Testis (tissue), 2 donors: ENCODE data around the gene DIAPH1.

ENCODE experiments used
- CTCF ChIP-seq, 3 experiments: fragments of 450-650 bp in 2 of 3; fragments of 200-600 bp in 1 of 3; sonication (generic) in 1 of 3; IDR thresholded peaks; one replicate each; pipeline ENCODE4 v1.5.1; 2016 to 2019; ENCODE audit warnings: antibody characterized with exemption in 3 of 3, mild to moderate bottlenecking in 2 of 3, moderate library complexity in 1 of 3
- POLR2A ChIP-seq: fragments of 450-650 bp; IDR thresholded peaks from one replicate; pipeline ENCODE4 v1.6.1; 2017; ENCODE audit warnings: antibody characterized with exemption, mild to moderate bottlenecking, moderate library complexity

GRCh38 chr5:141485321-141486055, 133.3 kb downstream of the DIAPH1 start:
- TF ChIP-seq CTCF (IDR thresholded peaks at IDR 0.05): no peak
- TF ChIP-seq POLR2A: no peak
